ENCODE measurements around the gene TMEM35B.
"Not testable (repeated sequence)": the region's sequence is repeated elsewhere in the genome, so short reads cannot be mapped to it uniquely, and the experiment has no call there.

The TMEM35B gene

DNA sequence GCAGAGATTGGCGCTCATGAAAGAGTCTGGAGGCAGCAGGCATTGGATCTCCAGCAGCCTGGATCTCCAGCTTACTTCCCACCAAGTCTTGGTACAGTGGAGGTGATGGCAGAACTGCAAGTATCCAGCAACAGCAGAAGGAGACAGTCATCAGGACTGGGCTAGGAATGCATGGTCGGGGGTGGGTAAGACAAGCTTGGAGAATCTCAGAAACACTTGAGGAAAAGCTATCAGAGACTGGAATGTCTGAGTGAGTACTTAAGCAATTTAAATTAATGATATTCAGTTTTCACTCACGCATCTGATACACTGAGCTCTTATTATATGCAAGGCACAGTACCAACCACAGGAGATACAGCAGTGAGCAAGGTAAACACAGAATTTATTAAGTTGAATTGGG is 9.8 kb downstream of the TMEM35B start:
- no peak for DNase-seq

GRCh38 chr1:34974626-34975025 is 10.5 kb downstream of the TMEM35B start:
- DNase-seq: no peak

GRCh38 chr1:34973326-34973725 is 11.8 kb downstream of the TMEM35B start:
- DNase-seq: no peak

- DNase-seq: no peak
Observed at GRCh38 chr1:34970829-34971228, 14.3 kb downstream of the TMEM35B start.

DNA sequence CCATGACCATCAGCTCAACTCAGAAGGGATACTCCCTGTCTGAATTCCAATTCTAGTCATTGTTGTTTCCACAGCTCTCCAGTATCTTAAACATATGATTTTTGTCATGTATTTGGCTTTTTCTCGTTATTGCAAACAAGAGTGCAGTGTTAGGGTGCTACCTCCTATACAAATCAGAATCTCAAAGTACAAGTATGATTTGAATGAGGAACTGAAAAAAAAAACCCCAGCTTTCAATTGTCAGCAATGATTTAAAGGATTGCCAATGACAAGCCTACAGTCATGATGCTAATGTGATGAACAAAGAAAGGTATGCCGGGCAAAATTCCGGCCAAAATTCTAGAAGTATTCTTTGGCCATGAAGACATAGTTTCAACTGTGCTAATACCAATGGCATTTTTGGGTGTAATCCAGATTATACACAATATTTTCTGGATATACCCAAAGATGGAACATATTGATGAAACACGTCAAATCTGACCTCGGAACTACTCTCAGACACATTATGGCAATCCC is 14.9 kb downstream of the TMEM35B start:
- DNase-seq: no peak

DNA sequence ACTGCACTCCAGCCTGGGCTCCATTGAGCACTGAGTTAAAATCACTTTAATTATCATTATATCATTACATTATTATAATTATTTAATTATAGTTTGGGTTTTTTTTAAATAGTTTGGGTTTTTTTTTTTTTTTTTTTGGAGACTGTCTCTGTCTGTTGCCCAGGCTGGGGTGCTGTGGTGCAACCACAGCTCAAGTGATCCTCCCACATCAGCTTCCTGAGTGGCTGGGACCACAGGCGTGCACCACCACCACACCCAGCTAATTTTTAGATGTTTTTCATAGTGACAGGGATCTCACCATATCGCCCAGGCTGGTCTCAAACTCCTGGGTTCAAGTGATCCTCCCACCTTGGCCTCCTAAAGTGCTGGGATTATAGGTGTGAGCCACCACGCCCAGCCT is 16.9 kb downstream of the TMEM35B start:
- not testable (repeated sequence) for DNase-seq

DNA sequence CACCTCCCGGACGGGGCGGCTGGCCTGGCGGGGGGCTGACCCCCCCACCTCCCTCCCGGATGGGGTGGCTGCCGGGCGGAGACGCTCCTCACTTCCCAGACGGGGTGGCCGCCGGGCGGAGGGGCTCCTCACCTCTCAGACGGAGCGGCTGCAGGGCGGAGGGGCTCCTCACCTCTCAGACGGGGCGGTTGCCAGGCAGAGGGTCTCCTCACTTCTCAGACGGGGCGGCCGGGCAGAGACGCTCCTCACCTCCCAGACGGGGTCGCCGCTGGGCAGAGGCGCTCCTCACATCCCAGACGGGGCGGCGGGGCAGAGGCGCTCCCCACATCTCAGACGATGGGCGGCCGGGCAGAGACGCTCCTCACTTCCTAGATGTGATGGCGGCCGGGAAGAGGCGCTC is 17.5 kb downstream of the TMEM35B start:
- not testable (repeated sequence) for DNase-seq

DNA sequence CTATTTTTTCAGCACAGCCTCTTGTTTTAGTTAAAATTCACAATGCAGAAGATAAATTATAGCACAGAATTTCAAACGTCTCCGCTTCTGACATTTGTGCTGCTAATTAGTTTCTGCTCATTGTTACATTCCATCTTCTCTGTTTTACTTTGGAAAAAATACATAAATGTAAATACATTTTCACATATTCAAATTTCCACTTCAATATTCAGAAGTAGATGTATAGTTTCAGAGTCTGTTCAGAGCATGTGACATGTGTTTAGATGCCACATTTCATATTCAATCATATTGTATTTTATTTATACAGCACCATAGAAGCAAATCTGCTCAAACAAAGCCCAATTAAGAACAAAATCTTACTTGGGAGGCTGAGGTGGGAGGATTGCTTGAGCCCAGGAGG is 19.6 kb downstream of the TMEM35B start:
- no peak for DNase-seq

- no peak for DNase-seq
Observed at GRCh38 chr1:34950428-34950827, 34.7 kb downstream of the TMEM35B start.

DNA sequence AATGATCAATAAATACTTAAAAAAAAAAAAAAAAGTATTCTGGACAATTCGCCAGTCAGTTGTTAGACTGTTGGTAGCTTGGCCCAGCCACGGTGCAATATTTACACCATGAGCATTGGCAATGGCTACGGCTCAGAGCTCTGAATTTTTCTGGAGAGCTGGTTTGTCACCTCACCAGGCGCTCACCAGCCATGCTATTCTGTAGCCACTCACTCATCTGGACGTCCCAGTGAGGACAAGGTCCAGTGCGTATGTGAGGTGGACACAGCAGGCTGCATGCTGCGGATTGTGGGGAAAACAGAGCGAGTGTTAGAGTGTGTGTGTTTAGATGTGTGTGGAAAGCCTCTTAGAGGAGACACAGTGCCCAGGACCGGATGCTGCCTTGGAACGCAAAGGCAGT is 36.4 kb downstream of the TMEM35B start:
- DNase-seq: not testable (repeated sequence)

DNA sequence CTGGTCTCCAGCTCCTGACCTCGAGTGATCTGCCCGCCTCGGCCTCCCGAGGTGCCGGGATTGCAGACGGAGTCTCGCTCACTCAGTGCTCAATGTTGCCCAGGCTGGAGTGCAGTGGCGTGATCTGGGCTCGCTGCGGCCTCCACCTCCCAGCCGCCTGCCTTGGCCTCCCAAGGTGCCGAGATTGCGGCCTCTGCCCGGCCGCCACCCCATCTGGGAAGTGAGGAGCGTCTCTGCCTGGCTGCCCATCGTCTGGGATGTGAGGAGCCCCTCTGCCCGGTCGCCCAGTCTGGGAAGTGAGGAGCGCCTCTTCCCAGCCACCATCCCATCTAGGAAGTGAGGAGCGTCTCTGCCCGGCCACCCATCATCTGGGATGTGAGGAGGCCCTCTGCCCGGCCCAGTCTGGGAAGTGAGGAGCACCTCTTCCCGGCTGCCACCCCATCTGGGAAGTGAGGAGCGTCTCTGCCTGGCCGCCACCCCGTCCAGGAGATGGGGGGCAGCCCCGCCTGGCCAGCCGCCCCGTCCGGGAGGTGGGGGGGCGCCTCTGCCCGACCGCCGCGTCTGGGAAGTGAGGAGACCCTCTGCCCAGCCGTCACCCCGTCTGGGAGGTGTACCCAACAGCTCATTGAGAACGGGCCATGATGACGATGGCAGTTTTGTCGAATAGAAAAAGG is 37.4 kb downstream of the TMEM35B start:
- not testable (repeated sequence) for DNase-seq

DNA sequence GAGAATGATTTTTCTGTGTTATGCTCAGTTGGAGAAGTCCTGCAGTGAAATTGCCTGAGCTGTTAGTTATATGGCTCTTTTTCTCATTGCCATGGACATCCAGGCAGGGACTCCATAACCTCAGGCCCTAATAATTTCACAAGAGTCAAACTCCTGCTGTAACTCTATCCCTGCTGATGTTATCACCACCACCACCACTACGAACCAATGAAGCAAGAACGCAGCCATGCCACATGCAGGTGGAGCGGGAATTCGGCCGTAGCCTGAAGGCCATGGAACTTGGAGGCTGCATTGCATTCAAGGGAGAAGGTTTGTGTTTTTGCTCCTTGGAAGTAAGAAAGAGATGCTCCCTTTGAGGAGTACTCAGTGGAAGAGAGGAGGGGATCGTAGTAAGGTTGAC is 38.9 kb downstream of the TMEM35B start:
- DNase-seq: no peak

GRCh38 chr1:34941798-34942197 is 43.3 kb downstream of the TMEM35B start:
- DNase-seq: not testable (repeated sequence)

Data from SIG-M5 (cell line).